Esophagus muscularis mucosa (tissue), 4 donors: ENCODE measurements around the gene SLC25A41. TPM values are rescaled to one million over a fixed set of nuclear protein-coding genes. Genes with fewer than 3 reads are reported as not detected.

Experiments used
- DNase-seq: peaks from one replicate; pipeline ENCODE4 v3.0.0-alpha.2; 2017; ENCODE audit errors: extremely low spot score
- H3K27ac ChIP-seq, 4 donors: fragments of 200-600 bp; sonication (generic); replicated peaks in 1 of 4; 1 replicate in 3 of 4; 2 replicates in 1 of 4; pipeline ENCODE4 v1.5.1; 2016 to 2019; ENCODE audit warnings: mild to moderate bottlenecking in 1 of 4
- H3K27me3 ChIP-seq, 4 donors: fragments of 200-600 bp; sonication (generic); one replicate each; pipeline versions ENCODE4 v1.5.1 to v1.6.0; 2016 to 2019
- H3K36me3 ChIP-seq, 4 donors: fragments of 200-600 bp; sonication (generic); one replicate each; pipeline ENCODE4 v1.5.1; 2016 to 2019
- H3K4me1 ChIP-seq, 4 donors: fragments of 200-600 bp; sonication (generic); one replicate each; pipeline ENCODE4 v1.5.1; 2016 to 2019
- H3K4me3 ChIP-seq, 4 donors: fragments of 200-600 bp; sonication (generic); 1 replicate in 2 of 4; 2 replicates in 2 of 4; pipeline ENCODE4 v1.5.1; 2016 to 2019; ENCODE audit warnings: mild to moderate bottlenecking in 4 of 4, moderate library complexity in 1 of 4
- H3K9me3 ChIP-seq, 4 donors: fragments of 200-600 bp; sonication (generic); 1 replicate in 3 of 4; 2 replicates in 1 of 4; pipeline ENCODE4 v1.5.1; 2016 to 2019
- EP300 ChIP-seq: sonication (generic); formaldehyde crosslinking; IDR thresholded peaks from one replicate; pipeline ENCODE4 v1.6.1; 2017; ENCODE audit warnings: antibody characterized with exemption
- POLR2A ChIP-seq: fragments of 450-650 bp; IDR thresholded peaks from one replicate; pipeline ENCODE4 v1.6.1; 2017; ENCODE audit warnings: antibody characterized with exemption, moderate library complexity, mild to moderate bottlenecking, low read depth
- POLR2AphosphoS5 ChIP-seq, 2 donors: sonication (generic); formaldehyde crosslinking; IDR thresholded peaks; one replicate each; pipeline ENCODE4 v1.6.1; 2017; ENCODE audit warnings: antibody characterized with exemption in 2 of 2
- WGBS: methylation state at CpG from one replicate; pipeline ENCODE4 v1.1.5; 2018; 5-methylcytosine and 5-hydroxymethylcytosine counted together
- intact Hi-C: fragments of 100-400 bp; cut with DNase I; formaldehyde crosslinking; loops from one replicate; pipeline ENCODE4 v1.15.1; 2023
- total RNA-seq, 4 donors: library from RNA; depleted of rRNA; stranded (reverse); fragments of >200 nt; gene quantifications; one replicate each; pipeline versions ENCODE4 v1.1.0 to v1.2.1, GENCODE V29; 2016
- TF ChIP-seq, protein P1 (sequence below), 3 experiments: fragments of 200-600 bp in 2 of 3; fragments of 450-650 bp in 1 of 3; sonication (generic) in 2 of 3; IDR thresholded peaks; one replicate each; pipeline ENCODE4 v1.5.1; 2017 to 2019; ENCODE audit warnings: antibody characterized with exemption in 3 of 3, mild to moderate bottlenecking in 2 of 3, moderate library complexity in 1 of 3

The SLC25A41 gene
- total RNA-seq, 4 donors from 2014 or later: 0.32 to 2.4 (median 0.66) TPM; not detected in 1

DNA sequence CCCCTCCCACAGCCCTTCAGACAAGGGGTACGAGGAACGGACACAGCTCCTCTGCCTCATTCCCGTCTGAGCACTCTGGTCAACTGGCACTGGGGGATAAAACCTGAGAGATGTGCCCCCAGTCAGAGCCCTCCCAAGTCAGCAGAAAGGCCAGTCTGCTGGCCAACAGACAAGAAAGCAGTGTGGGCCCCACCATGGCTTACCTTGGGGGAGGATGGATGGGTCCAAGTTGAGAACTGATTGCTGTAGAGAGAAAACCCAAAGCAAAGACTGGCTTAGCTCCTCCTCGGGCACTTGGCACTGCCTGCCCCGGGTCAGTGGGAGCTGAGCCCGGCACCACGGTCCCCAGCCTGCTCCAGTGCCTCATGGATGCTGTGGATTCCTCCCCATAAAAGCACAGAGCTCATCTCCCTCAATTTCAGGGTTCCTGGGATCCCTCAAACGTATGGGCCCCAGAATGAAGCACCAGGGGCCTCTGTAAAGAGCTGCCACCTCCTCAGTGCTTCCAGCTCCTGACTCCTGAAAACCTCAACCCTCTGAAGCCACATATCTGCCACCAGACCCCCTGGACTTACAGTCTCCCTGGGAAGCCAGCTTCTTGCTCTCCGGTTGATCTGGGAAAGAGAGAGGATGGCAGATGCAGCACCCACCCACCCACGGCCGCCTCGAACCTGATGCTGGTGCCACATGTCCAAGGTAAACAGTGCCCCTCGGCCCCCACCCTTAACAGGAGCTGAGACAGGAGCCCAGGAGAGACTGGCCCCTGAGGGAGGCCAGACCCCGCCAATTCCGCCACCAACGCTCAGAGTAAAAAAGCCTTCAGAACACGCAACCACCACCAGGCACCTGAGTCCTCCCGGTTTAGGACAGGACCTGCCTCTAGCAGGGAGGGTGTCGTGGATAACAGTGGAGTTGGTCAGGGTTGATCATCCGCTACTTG lies 12.2 kb downstream of the SLC25A41 start:
- TF ChIP-seq POLR2A (no peak), EP300 (no peak), POLR2AphosphoS5 (IDR thresholded peaks at IDR 0.05) (no peak)
- TF ChIP-seq, protein P1, sequence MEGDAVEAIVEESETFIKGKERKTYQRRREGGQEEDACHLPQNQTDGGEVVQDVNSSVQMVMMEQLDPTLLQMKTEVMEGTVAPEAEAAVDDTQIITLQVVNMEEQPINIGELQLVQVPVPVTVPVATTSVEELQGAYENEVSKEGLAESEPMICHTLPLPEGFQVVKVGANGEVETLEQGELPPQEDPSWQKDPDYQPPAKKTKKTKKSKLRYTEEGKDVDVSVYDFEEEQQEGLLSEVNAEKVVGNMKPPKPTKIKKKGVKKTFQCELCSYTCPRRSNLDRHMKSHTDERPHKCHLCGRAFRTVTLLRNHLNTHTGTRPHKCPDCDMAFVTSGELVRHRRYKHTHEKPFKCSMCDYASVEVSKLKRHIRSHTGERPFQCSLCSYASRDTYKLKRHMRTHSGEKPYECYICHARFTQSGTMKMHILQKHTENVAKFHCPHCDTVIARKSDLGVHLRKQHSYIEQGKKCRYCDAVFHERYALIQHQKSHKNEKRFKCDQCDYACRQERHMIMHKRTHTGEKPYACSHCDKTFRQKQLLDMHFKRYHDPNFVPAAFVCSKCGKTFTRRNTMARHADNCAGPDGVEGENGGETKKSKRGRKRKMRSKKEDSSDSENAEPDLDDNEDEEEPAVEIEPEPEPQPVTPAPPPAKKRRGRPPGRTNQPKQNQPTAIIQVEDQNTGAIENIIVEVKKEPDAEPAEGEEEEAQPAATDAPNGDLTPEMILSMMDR (IDR thresholded peaks at IDR 0.05): no peak
- Histone ChIP-seq H3K9me3 (no peaks in the 10 kb centered on the region), H3K36me3 (peaks cover 37 to 63% (median 58%) of the 10 kb centered on the region in 4 donors), H3K27ac (peak overlapping the region in 1 of 4 donors; percentile 2), H3K4me1 (peaks cover 28 to 55% (median 47%) of the 10 kb centered on the region in 4 donors), H3K4me3 (no peak overlapping the region), H3K27me3 (no peaks in the 10 kb centered on the region)
- DNase-seq: no peak
- WGBS: 74% methylated on average over 6 of the region's 20 CpGs
- intact Hi-C loops: no loop called here

DNA sequence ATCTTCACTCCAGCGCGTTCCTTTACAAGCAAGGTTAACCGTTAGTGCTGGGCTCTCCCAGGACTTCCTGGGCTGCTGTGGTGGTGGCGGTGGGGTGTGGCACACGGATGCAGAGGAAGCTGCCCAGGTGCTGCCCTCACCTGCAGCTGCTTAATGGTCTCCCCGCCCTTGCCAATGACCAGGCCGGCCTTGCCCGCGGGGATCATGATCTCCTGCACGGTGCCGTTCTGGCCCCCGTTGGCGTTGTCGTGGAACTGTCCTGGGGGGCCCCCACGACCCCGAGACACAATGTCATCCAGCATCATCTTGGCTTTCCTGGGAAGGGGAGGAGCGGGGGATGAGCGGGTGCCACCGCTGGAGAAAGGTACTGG lies 15.0 kb downstream of the SLC25A41 start:
- H3K4me1 ChIP-seq: peaks cover 22 to 56% (median 45%) of the 10 kb centered on the region in 4 donors
- intact Hi-C loops: no loop called here

DNA sequence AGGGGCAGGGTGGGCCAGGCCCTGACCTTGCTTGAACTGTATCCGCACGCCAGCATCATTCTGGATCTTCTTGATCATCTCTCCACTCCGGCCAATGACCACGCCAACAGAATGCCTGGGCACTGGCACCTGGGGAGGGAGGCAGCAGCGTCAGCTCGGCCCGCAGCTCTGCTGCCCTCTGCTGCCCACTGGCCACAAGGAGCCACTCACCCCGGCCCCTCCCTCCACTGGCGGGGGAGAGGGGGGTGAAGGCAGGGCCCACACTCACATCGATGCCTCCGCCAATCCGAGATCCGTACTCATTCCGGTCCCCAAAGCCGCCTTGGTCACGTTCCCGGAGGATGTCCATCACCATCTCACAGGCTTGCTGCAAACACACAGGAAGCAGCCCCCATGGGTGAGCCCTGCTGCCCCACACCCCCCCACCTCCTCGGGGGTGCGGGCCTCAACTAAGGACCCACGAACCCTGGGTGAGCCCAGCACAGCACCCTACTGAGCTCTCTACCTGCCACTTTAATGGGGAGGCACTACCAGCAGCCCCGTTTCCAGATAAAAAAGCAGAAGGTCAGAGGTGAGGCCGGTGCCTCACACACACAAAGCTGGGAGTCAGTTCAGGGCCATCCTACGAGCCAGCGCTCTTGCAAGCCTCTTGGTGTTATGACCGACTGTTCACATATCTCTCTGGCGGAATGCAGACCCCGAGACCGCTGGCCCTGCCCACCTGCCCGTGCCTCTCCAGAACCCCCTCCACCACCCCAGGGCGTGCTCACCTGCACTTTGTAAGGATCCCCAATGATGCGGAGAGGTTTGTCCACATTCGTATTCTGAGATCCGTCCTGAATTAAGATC lies 15.6 kb downstream of the SLC25A41 start:
- no peak for DNase-seq
- peaks cover 16 to 56% (median 39%) of the 10 kb centered on the region in 4 donors for H3K4me1 ChIP-seq
- H3K9me3 ChIP-seq: no peaks in the 10 kb centered on the region

More for the DNA sequence above, 15.0 kb downstream of the SLC25A41 start:
- Histone ChIP-seq H3K27ac (no peak overlapping the region), H3K9me3 (no peaks in the 10 kb centered on the region), H3K27me3 (no peaks in the 10 kb centered on the region), H3K4me3 (no peak overlapping the region), H3K36me3 (peaks cover 60 to 90% (median 85%) of the 10 kb centered on the region in 4 donors)
- 88% methylated on average over 10 of the region's 19 CpGs for WGBS
- DNase-seq: no peak
- TF ChIP-seq EP300: no peak
- TF ChIP-seq, protein P1 (IDR thresholded peaks at IDR 0.05): no peak
- no peak for TF ChIP-seq POLR2A
- no peak for TF ChIP-seq POLR2AphosphoS5 (IDR thresholded peaks at IDR 0.05)

DNA sequence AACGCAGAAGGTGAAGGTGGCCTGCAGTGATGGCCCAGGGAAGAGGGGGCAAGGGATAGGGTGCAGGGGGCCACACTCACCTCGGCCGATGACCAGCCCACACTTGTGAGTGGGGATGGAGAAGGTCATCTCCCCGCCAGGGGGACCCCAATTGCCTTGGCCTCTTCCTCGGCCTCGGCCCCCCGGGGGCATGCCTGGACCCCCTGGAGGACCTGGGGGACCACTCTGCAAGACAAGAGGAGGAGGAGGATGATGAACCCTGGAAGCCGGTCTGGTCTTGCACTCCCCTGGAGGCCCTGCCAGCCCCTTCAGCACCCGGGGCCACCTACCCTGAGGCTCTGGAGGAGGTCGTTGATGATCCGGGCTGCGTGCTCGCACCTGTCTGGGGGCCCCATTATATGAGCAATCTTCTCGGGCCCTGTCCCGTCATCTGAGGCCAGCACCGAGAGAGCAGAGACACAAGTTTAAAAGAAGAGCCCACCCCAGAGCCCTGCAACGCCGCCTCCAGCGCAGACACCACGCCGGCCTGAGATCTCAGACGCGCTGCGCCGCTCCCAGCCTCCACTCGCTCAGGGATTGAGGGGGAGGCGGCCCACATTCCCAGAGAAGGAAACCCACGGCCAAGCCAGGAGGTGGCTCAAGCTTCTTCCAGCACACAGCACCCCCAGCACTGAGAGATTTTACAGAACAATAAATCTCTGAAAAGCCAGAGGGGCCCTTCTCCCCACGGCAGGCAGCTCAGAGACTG lies 16.7 kb downstream of the SLC25A41 start:
- H3K4me1 ChIP-seq: peaks cover 7 to 50% (median 36%) of the 10 kb centered on the region in 4 donors
- intact Hi-C loops: no loop called here

More for the DNA sequence above, 15.6 kb downstream of the SLC25A41 start:
- intact Hi-C loops: no loop called here
- TF ChIP-seq, protein P1 (IDR thresholded peaks at IDR 0.05): peak; percentile 35 to 59 (median 46)
- TF ChIP-seq POLR2A (no peak), EP300 (no peak), POLR2AphosphoS5 (IDR thresholded peaks at IDR 0.05) (no peak)
- Histone ChIP-seq H3K36me3 (peaks cover 60 to 90% (median 86%) of the 10 kb centered on the region in 4 donors), H3K27me3 (no peaks in the 10 kb centered on the region), H3K4me3 (no peak overlapping the region), H3K27ac (peak overlapping the region in 1 of 4 donors; percentile 9)
- 65% methylated on average over 25 of the region's 33 CpGs for WGBS

More for the DNA sequence above, 16.7 kb downstream of the SLC25A41 start:
- H3K9me3 ChIP-seq: no peaks in the 10 kb centered on the region
- TF ChIP-seq, protein P1 (IDR thresholded peaks at IDR 0.05): no peak
- TF ChIP-seq POLR2A (no peak), POLR2AphosphoS5 (IDR thresholded peaks at IDR 0.05) (no peak), EP300 (no peak)
- no peak for DNase-seq
- 91% methylated on average over 19 of the region's 29 CpGs for WGBS
- H3K27ac ChIP-seq: peak overlapping the region in 1 of 4 donors; percentile 9
- H3K4me3 ChIP-seq: no peak overlapping the region
- peaks cover 60 to 84% (median 81%) of the 10 kb centered on the region in 4 donors for H3K36me3 ChIP-seq
- no peaks in the 10 kb centered on the region for H3K27me3 ChIP-seq
